H1 (cell line): Measurements from ENCODE around the gene CLCN5. TPM values are rescaled to one million over a fixed set of nuclear protein-coding genes. Genes with fewer than 3 reads are reported as not detected.

Experiments used
- CTCF ChIA-PET: fragments of 300-600 bp; sonication (Branson Sonifier 250); formaldehyde crosslinking; loops from one replicate; lab custom pipeline; 2021; ENCODE audit not compliant: partially characterized antibody; lab: Charles Lee
- POLR2A ChIA-PET: fragments of 300-600 bp; sonication (Branson Sonifier 250); formaldehyde crosslinking; loops from one replicate; lab custom pipeline; 2021; ENCODE audit warnings: inconsistent platforms; ENCODE audit not compliant: partially characterized antibody; lab: Charles Lee
- DNase-seq, 2 experiments: peaks; one replicate each; pipeline versions ENCODE4 v3.0.0 to v3.0.0-alpha.2; 2010 to 2022; ENCODE audit warnings: low spot score in 2 of 2, low read depth in 1 of 2, mixed read lengths in 1 of 2
- FAIRE-seq: peaks from 2 replicates; lab custom pipeline; 2011; peaks lifted over from hg19 to GRCh38; lab: Jason Lieb, UNC
- H2AFZ ChIP-seq: 2 replicates; pipeline ENCODE4 v1.8.1; 2012; ENCODE audit warnings: low read length, inconsistent platforms
- H2AK5ac ChIP-seq: 2 replicates; pipeline ENCODE4 v1.6.1; 2013; ENCODE audit warnings: low read depth, low read length
- H2BK120ac ChIP-seq: replicated peaks from 2 replicates; pipeline ENCODE3; 2013; ENCODE audit warnings: low read depth, low read length, inconsistent platforms
- H2BK12ac ChIP-seq: 2 replicates; pipeline ENCODE4 v1.6.1; 2013; ENCODE audit warnings: low read depth, low read length
- H2BK15ac ChIP-seq: 2 replicates; pipeline ENCODE4 v1.6.1; 2013; ENCODE audit warnings: low read length
- H2BK20ac ChIP-seq: 2 replicates; pipeline ENCODE4 v1.6.1; 2013; ENCODE audit warnings: low read length
- H2BK5ac ChIP-seq: 2 replicates; pipeline ENCODE4 v1.6.1; 2013; ENCODE audit warnings: low read depth, low read length
- H3K14ac ChIP-seq: 2 replicates; pipeline ENCODE4 v1.6.1; 2013; ENCODE audit warnings: inconsistent platforms; ENCODE audit not compliant: insufficient read length
- H3K18ac ChIP-seq: 2 replicates; pipeline ENCODE4 v1.6.1; 2013; ENCODE audit warnings: low read length; ENCODE audit errors: extremely low read depth
- H3K23ac ChIP-seq: 2 replicates; pipeline ENCODE4 v1.6.1; 2013; ENCODE audit warnings: inconsistent platforms; ENCODE audit not compliant: insufficient read length
- H3K23me2 ChIP-seq: 2 replicates; pipeline ENCODE4 v1.6.1; 2013; ENCODE audit warnings: low read depth, low read length
- H3K27ac ChIP-seq: 2 replicates; pipeline ENCODE4 v1.6.1; 2011; ENCODE audit warnings: low read depth, low read length, inconsistent platforms
- H3K27me3 ChIP-seq, 4 experiments: replicated peaks in 1 of 4; 1 replicate in 1 of 4; 2 replicates in 3 of 4; pipeline versions ENCODE4 v1.6.1 to v1.8.1; 2011 to 2013; ENCODE audit warnings: low read length in 3 of 4, mild to moderate bottlenecking in 3 of 4, inconsistent platforms in 2 of 4, mixed read lengths in 2 of 4, moderate library complexity in 1 of 4; ENCODE audit not compliant: control insufficient read depth in 3 of 4, insufficient read depth in 3 of 4; ENCODE audit errors: extremely low read depth in 1 of 4
- H3K36me3 ChIP-seq, 4 experiments: 2 replicates each; pipeline versions ENCODE4 v1.6.1 to v1.8.1; 2011 to 2013; ENCODE audit warnings: mild to moderate bottlenecking in 4 of 4, low read length in 3 of 4, moderate library complexity in 2 of 4, control low read depth in 1 of 4, inconsistent platforms in 1 of 4; ENCODE audit not compliant: insufficient read depth in 4 of 4, control insufficient read depth in 2 of 4
- H3K4ac ChIP-seq: replicated peaks from 2 replicates; pipeline ENCODE3; 2013; ENCODE audit warnings: low read length, low read depth, mixed read lengths, inconsistent platforms; ENCODE audit not compliant: insufficient read length
- H3K4me1 ChIP-seq, 4 experiments: replicated peaks in 1 of 4; 1 replicate in 1 of 4; 2 replicates in 3 of 4; pipeline versions ENCODE4 v1.6.1 to v1.8.1; 2011 to 2013; ENCODE audit warnings: low read length in 3 of 4, inconsistent platforms in 2 of 4, mixed read lengths in 1 of 4; ENCODE audit not compliant: insufficient read depth in 4 of 4, control insufficient read depth in 3 of 4
- H3K4me2 ChIP-seq, 2 experiments: 2 replicates each; pipeline versions ENCODE4 v1.6.1 to v1.8.1; 2011 to 2013; ENCODE audit warnings: low read depth in 2 of 2, low read length in 2 of 2, control low read depth in 1 of 2, inconsistent platforms in 1 of 2, mild to moderate bottlenecking in 1 of 2; ENCODE audit not compliant: insufficient read depth in 1 of 2
- H3K4me3 ChIP-seq, 4 experiments: fragments of 200-600, 300-600 bp in 1 of 4; sonication (generic), shearing (Covaris generic), sonication (Bioruptor Twin) in 1 of 4; 2 replicates each; pipeline versions ENCODE4 v1.5.1 to v1.8.1; 2011 to 2016; ENCODE audit warnings: low read length in 4 of 4, low read depth in 3 of 4, control low read depth in 2 of 4, inconsistent platforms in 2 of 4, mild to moderate bottlenecking in 2 of 4, mixed read lengths in 1 of 4, moderate library complexity in 1 of 4; ENCODE audit not compliant: insufficient read depth in 2 of 4; ENCODE audit errors: extremely low read depth in 1 of 4
- H3K56ac ChIP-seq: replicated peaks from 2 replicates; pipeline ENCODE3; 2013; ENCODE audit warnings: low read depth, mild to moderate bottlenecking, mixed read lengths, low read length, inconsistent platforms; ENCODE audit not compliant: insufficient read length
- H3K79me1 ChIP-seq: 2 replicates; pipeline ENCODE4 v1.6.1; 2013; ENCODE audit warnings: low read depth, low read length, control low read depth
- H3K79me2 ChIP-seq, 2 experiments: 2 replicates each; pipeline versions ENCODE4 v1.6.1 to v1.8.1; 2012 to 2013; ENCODE audit warnings: low read length in 2 of 2, mild to moderate bottlenecking in 2 of 2, inconsistent platforms in 1 of 2; ENCODE audit not compliant: insufficient read depth in 2 of 2, control insufficient read depth in 1 of 2
- H3K9ac ChIP-seq, 4 experiments: replicated peaks in 1 of 4; 1 replicate in 1 of 4; 2 replicates in 3 of 4; pipeline versions ENCODE4 v1.6.1 to v1.8.1; 2011 to 2013; ENCODE audit warnings: low read depth in 3 of 4, low read length in 3 of 4, control low read depth in 2 of 4, mild to moderate bottlenecking in 2 of 4, moderate library complexity in 2 of 4, inconsistent platforms in 1 of 4; ENCODE audit errors: extremely low read depth in 1 of 4
- H3K9me3 ChIP-seq, 2 experiments: 2 replicates each; pipeline versions ENCODE4 v1.6.1 to v1.8.1; 2012 to 2013; ENCODE audit warnings: mild to moderate bottlenecking in 2 of 2, moderate library complexity in 2 of 2, control low read depth in 1 of 2, inconsistent platforms in 1 of 2, low read depth in 1 of 2, low read length in 1 of 2, mixed read lengths in 1 of 2; ENCODE audit not compliant: insufficient read depth in 2 of 2
- H4K20me1 ChIP-seq, 2 experiments: replicated peaks in 1 of 2; 2 replicates each; pipeline versions ENCODE3 to v1.8.1; 2011 to 2013; ENCODE audit warnings: inconsistent platforms in 2 of 2, low read length in 2 of 2, mild to moderate bottlenecking in 1 of 2; ENCODE audit not compliant: insufficient read depth in 2 of 2, control insufficient read depth in 1 of 2
- H4K5ac ChIP-seq: 2 replicates; pipeline ENCODE4 v1.6.1; 2013; ENCODE audit warnings: low read length, low read depth, mixed read lengths, inconsistent platforms; ENCODE audit not compliant: insufficient read length
- H4K8ac ChIP-seq: 2 replicates; pipeline ENCODE4 v1.8.0; 2013; ENCODE audit warnings: mild to moderate bottlenecking, moderate library complexity, low read length, inconsistent platforms; ENCODE audit not compliant: insufficient read depth; ENCODE audit errors: extremely low read depth
- H4K91ac ChIP-seq: replicated peaks from 2 replicates; pipeline ENCODE3; 2013; ENCODE audit warnings: low read length, mixed read lengths, inconsistent platforms; ENCODE audit not compliant: insufficient read length
- EGR1 ChIP-seq: IDR thresholded peaks from 2 replicates; pipeline ENCODE4 v1.6.1; 2011; ENCODE audit warnings: low read depth, low read length, borderline replicate concordance
- HDAC2 ChIP-seq, 2 experiments: fragments of 300-600 bp in 1 of 2; sonication (generic) in 1 of 2; IDR thresholded peaks; 2 replicates each; pipeline ENCODE4 v1.6.1; 2011 to 2012; ENCODE audit warnings: low read depth in 2 of 2, low read length in 2 of 2, mild to moderate bottlenecking in 2 of 2, moderate library complexity in 2 of 2, borderline replicate concordance in 1 of 2, inconsistent platforms in 1 of 2
- JUN ChIP-seq: IDR thresholded peaks from 2 replicates; pipeline ENCODE4 v1.6.1; 2011; ENCODE audit warnings: low read depth, mild to moderate bottlenecking, improper control_type of control experiment, low read length
- JUND ChIP-seq: IDR thresholded peaks from 2 replicates; pipeline ENCODE4 v1.6.1; 2011; ENCODE audit warnings: mild to moderate bottlenecking, improper control_type of control experiment, low read length
- POLR2A ChIP-seq, 2 experiments: IDR thresholded peaks; 1 replicate in 1 of 2; 2 replicates in 1 of 2; pipeline ENCODE4 v1.6.1; 2011; ENCODE audit warnings: low read depth in 2 of 2, low read length in 2 of 2, mild to moderate bottlenecking in 2 of 2; ENCODE audit errors: control extremely low read depth in 1 of 2
- RAD21 ChIP-seq, 2 experiments: IDR thresholded peaks in 1 of 2; conservative IDR thresholded peaks in 1 of 2; 2 replicates each; pipeline ENCODE4 v1.6.1; 2011; ENCODE audit warnings: low read depth in 2 of 2, low read length in 2 of 2, improper control_type of control experiment in 1 of 2, inconsistent platforms in 1 of 2, mild to moderate bottlenecking in 1 of 2, moderate library complexity in 1 of 2
- SP1 ChIP-seq: IDR thresholded peaks from 2 replicates; pipeline ENCODE4 v1.6.1; 2011; ENCODE audit warnings: low read depth, low read length
- TAF1 ChIP-seq: IDR thresholded peaks from 2 replicates; pipeline ENCODE4 v1.6.1; 2011; ENCODE audit warnings: mild to moderate bottlenecking, low read depth, low read length
- TCF12 ChIP-seq: IDR thresholded peaks from 2 replicates; pipeline ENCODE4 v1.6.1; 2011; ENCODE audit warnings: low read depth, mild to moderate bottlenecking, low read length
- ZNF274 ChIP-seq: IDR thresholded peaks from 2 replicates; pipeline ENCODE4 v1.7.0; 2012; ENCODE audit warnings: low read length, borderline replicate concordance; ENCODE audit errors: extremely low read depth
- WGBS, 2 experiments: shearing (Covaris generic) in 1 of 2; methylation state at CpG; one replicate each; pipeline versions ENCODE4 v1.1.6 to v1.1.7; 2013 to 2015; ENCODE audit warnings: low lambda C conversion rate in 2 of 2, mixed read lengths in 2 of 2, inconsistent platforms in 1 of 2, low coverage in 1 of 2, missing lambda C conversion rate in 1 of 2; ENCODE audit not compliant: insufficient replicate concordance in 2 of 2, insufficient coverage in 1 of 2, insufficient read length in 1 of 2; ENCODE audit errors: extremely low coverage in 1 of 2, missing lambda C conversion rate in 1 of 2; 5-methylcytosine and 5-hydroxymethylcytosine counted together
- polyA plus RNA-seq, 7 experiments: library from polyadenylated mRNA; depleted of rRNA in 3 of 7; stranded (reverse) in 5 of 7; unstranded in 2 of 7; fragments of >200 nt in 5 of 7; fragments of 200-250 nt in 2 of 7; gene quantifications; 1 replicate in 5 of 7; 2 replicates in 1 of 7; 4 replicates in 1 of 7; pipeline versions ENCODE4 v1.2.1 to v1.2.3, GENCODE V29; 2011 to 2013; ENCODE audit warnings: missing spikeins in 2 of 7, mixed read lengths in 2 of 7
- total RNA-seq: library from RNA; stranded (reverse); fragmentation: NEBNext Ultra II Directional; extraction: Animal tissue kit (Norgen Biotek cat#: 25700); gene quantifications from 2 replicates; pipeline ENCODE4 v1.2.1, GENCODE V29; 2021
- TF ChIP-seq, protein P1 (sequence below), 3 experiments: IDR thresholded peaks; 1 replicate in 2 of 3; 2 replicates in 1 of 3; pipeline versions ENCODE4 v1.5.1 to v1.6.1; 2011; ENCODE audit warnings: low read length in 3 of 3, mild to moderate bottlenecking in 3 of 3, inconsistent platforms in 2 of 3, low read depth in 1 of 3, moderate library complexity in 1 of 3; ENCODE audit not compliant: insufficient read depth in 1 of 3; ENCODE audit errors: control extremely low read depth in 1 of 3
- TF ChIP-seq, protein P2 (sequence below): IDR thresholded peaks from 2 replicates; pipeline ENCODE4 v1.6.1; 2012; ENCODE audit warnings: inconsistent platforms

Gene CLCN5
- total and polyA plus RNA-seq, 2 of the 8 experiments (the other 6 are each of a cell fraction or from before 2014, with no cell fraction given): 4.2 to 9.7 TPM

DNA sequence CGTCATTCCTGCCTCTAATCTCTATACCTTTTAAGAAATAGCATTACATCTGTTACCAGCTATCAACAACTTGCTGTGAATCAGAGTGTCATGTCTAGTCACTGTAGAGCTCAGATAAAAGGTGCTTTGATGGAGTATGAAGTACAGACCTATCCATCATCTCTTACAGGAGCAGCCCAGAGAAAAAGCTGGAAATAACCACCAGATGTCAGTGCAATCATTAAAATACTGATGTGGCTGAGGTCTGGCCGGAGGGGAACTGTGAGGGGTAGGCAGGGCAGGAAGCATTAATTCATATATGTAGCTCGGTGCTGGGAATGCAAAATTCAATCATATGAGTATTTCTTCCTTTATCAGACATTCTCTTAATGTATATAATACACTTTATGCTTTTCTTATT is 177.8 kb downstream of the CLCN5 start:
- no peak overlapping the region for H3K27ac ChIP-seq
- no peak overlapping the region for H4K8ac ChIP-seq
- H4K5ac ChIP-seq: no peak overlapping the region
- ChIA-PET CTCF (interaction anchor here (0.6 to 5.4 kb wide), 32 partner anchors 9 to 1898 kb away, joined by 3 to 76 read pairs (median 4); partner anchors contain the start of genes AKAP4 and CCNB3), POLR2A (no interaction called here)
- FAIRE-seq: peak; percentile 85
- WGBS, 2 experiments: 72 to 100% methylated on average over 1 to 3 of the region's 3 CpGs
- H3K79me2 ChIP-seq: no peaks in the 10 kb centered on the region
- H3K4me3 ChIP-seq: no peak overlapping the region
- no peaks in the 10 kb centered on the region for H3K9me3 ChIP-seq
- no peak overlapping the region for H3K18ac ChIP-seq
- no peak overlapping the region for H2BK12ac ChIP-seq
- no peaks in the 10 kb centered on the region for H3K23me2 ChIP-seq
- H2BK120ac ChIP-seq: no peak overlapping the region
- H4K91ac ChIP-seq: no peak overlapping the region
- no peak overlapping the region for H2BK20ac ChIP-seq
- no peak overlapping the region for H2BK15ac ChIP-seq
- no peak overlapping the region for H3K9ac ChIP-seq
- H2AK5ac ChIP-seq: no peak overlapping the region
- no peaks in the 10 kb centered on the region for H3K79me1 ChIP-seq
- no peaks in the 10 kb centered on the region for H3K4me1 ChIP-seq
- no peaks in the 10 kb centered on the region for H3K36me3 ChIP-seq
- no peak overlapping the region for H3K4me2 ChIP-seq
- H4K20me1 ChIP-seq: no peaks in the 10 kb centered on the region
- no peak overlapping the region for H2BK5ac ChIP-seq
- H3K56ac ChIP-seq: no peak overlapping the region
- no peak overlapping the region for H3K14ac ChIP-seq
- DNase-seq: no peak
- H2AFZ ChIP-seq: no peak overlapping the region
- H3K27me3 ChIP-seq: no peaks in the 10 kb centered on the region
- TF ChIP-seq JUN (no peak), TAF1 (no peak), HDAC2 (IDR thresholded peaks at IDR 0.05; ENCODE audit: borderline replicate concordance in 1 of 2, low read depth in 2 of 2, low read length in 2 of 2) (no peak), TCF12 (no peak), SP1 (no peak), RAD21 (IDR thresholded peaks at IDR 0.05 in 1 of 2, conservative IDR thresholded peaks at IDR 0.05 in 1 of 2; ENCODE audit: low read depth in 2 of 2, low read length in 2 of 2) (peak; percentile 77 to 84), ZNF274 (no peak), POLR2A (IDR thresholded peaks at IDR 0.05; ENCODE audit: control extremely low read depth in 1 of 2, low read depth in 2 of 2, low read length in 2 of 2) (no peak), EGR1 (no peak), JUND (no peak)
- TF ChIP-seq, protein P1, sequence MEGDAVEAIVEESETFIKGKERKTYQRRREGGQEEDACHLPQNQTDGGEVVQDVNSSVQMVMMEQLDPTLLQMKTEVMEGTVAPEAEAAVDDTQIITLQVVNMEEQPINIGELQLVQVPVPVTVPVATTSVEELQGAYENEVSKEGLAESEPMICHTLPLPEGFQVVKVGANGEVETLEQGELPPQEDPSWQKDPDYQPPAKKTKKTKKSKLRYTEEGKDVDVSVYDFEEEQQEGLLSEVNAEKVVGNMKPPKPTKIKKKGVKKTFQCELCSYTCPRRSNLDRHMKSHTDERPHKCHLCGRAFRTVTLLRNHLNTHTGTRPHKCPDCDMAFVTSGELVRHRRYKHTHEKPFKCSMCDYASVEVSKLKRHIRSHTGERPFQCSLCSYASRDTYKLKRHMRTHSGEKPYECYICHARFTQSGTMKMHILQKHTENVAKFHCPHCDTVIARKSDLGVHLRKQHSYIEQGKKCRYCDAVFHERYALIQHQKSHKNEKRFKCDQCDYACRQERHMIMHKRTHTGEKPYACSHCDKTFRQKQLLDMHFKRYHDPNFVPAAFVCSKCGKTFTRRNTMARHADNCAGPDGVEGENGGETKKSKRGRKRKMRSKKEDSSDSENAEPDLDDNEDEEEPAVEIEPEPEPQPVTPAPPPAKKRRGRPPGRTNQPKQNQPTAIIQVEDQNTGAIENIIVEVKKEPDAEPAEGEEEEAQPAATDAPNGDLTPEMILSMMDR (IDR thresholded peaks at IDR 0.05; ENCODE audit: control extremely low read depth in 1 of 3, insufficient read depth in 1 of 3, low read depth in 1 of 3, low read length in 3 of 3): peak in 2 of 3 experiments; percentile 45 to 64; a peak in 3 of 4 replicates
- TF ChIP-seq, protein P2, sequence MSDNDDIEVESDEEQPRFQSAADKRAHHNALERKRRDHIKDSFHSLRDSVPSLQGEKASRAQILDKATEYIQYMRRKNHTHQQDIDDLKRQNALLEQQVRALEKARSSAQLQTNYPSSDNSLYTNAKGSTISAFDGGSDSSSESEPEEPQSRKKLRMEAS: no peak
- TF ChIP-seq, all 59 proteins: peak for 2
- Histone ChIP-seq H3K23ac (no peak overlapping the region), H3K4ac (no peak overlapping the region)
